Right atrium auricular region (tissue), 2 donors: ENCODE results near the gene GOLGA8S. TPM values are rescaled to one million over a fixed set of nuclear protein-coding genes. Genes with fewer than 3 reads are reported as not detected.
"Not testable (repeated sequence)": the region's sequence is repeated elsewhere in the genome, so short reads cannot be mapped to it uniquely, and the experiment has no call there.

Source experiments
- DNase-seq: peaks from one replicate; pipeline ENCODE4 v3.0.0-alpha.2; 2019; ENCODE audit warnings: low spot score
- H3K27ac ChIP-seq, 2 donors: fragments of 200-600 bp; sonication (generic); 1 replicate in 1 of 2; 2 replicates in 1 of 2; pipeline ENCODE4 v1.5.1; 2016 to 2019
- H3K27me3 ChIP-seq, 2 donors: fragments of 200-600 bp; sonication (generic); one replicate each; pipeline versions ENCODE4 v1.5.1 to v1.6.0; 2017 to 2019
- H3K36me3 ChIP-seq: fragments of 200-600 bp; sonication (generic); one replicate; pipeline ENCODE4 v1.5.1; 2016
- H3K4me1 ChIP-seq, 2 donors: fragments of 200-600 bp; sonication (generic); one replicate each; pipeline versions ENCODE4 v1.5.1 to v1.6.0; 2017 to 2019
- H3K4me3 ChIP-seq, 2 donors: fragments of 200-600 bp; sonication (generic); 1 replicate in 1 of 2; 2 replicates in 1 of 2; pipeline ENCODE4 v1.5.1; 2017 to 2019; ENCODE audit warnings: mild to moderate bottlenecking in 1 of 2, moderate library complexity in 1 of 2
- H3K9me3 ChIP-seq, 2 donors: fragments of 200-600 bp; sonication (generic); one replicate each; pipeline ENCODE4 v1.5.1; 2019
- CTCF ChIP-seq, 2 donors: fragments of 200-600 bp; sonication (generic); IDR thresholded peaks; one replicate each; pipeline ENCODE4 v1.5.1; 2019; ENCODE audit warnings: antibody characterized with exemption in 2 of 2
- total RNA-seq, 2 donors: library from RNA; depleted of rRNA; stranded (reverse); fragments of >200 nt; gene quantifications; one replicate each; pipeline ENCODE4 v1.1.0, GENCODE V29; 2016

GOLGA8S gene
- total RNA-seq, 2 donors from 2014 or later: 0.31 to 0.33 TPM

- no peaks in the 10 kb centered on the region for H3K9me3 ChIP-seq
- H3K27me3 ChIP-seq: no peaks in the 10 kb centered on the region
- DNase-seq: peak; percentile 50
- H3K4me1 ChIP-seq: no peaks in the 10 kb centered on the region
- H3K4me3 ChIP-seq: no peak overlapping the region
- no peak overlapping the region for H3K27ac ChIP-seq
- no peaks in the 10 kb centered on the region for H3K36me3 ChIP-seq
- no peak for TF ChIP-seq CTCF (IDR thresholded peaks at IDR 0.05)
Measured at GRCh38 chr15:23387621-23388190, 33.2 kb downstream of the GOLGA8S start.

- peak overlapping the region; percentile 47 to 65 for H3K27ac ChIP-seq
Measured at GRCh38 chr15:23395030-23395692, 40.6 kb downstream of the GOLGA8S start.

GRCh38 chr15:23395832-23396231 lies 41.3 kb downstream of the GOLGA8S start:
- no peaks in the 10 kb centered on the region for H3K36me3 ChIP-seq
- peak overlapping the region; percentile 47 to 65 for H3K27ac ChIP-seq
- H3K9me3 ChIP-seq: no peaks in the 10 kb centered on the region
- peaks cover 0 to 7% of the 10 kb centered on the region in 2 donors for H3K4me1 ChIP-seq
- no peak for DNase-seq
- TF ChIP-seq CTCF (IDR thresholded peaks at IDR 0.05): no peak
- H3K4me3 ChIP-seq: no peak overlapping the region
- no peaks in the 10 kb centered on the region for H3K27me3 ChIP-seq

More at GRCh38 chr15:23395030-23395692, 40.6 kb downstream of the GOLGA8S start:
- no peak for DNase-seq
- Histone ChIP-seq H3K36me3 (no peaks in the 10 kb centered on the region), H3K4me1 (peaks cover 0 to 7% of the 10 kb centered on the region in 2 donors), H3K27me3 (no peaks in the 10 kb centered on the region), H3K9me3 (no peaks in the 10 kb centered on the region), H3K4me3 (no peak overlapping the region)
- TF ChIP-seq CTCF (IDR thresholded peaks at IDR 0.05): no peak

GRCh38 chr15:23397779-23398178 lies 43.2 kb downstream of the GOLGA8S start:
- H3K4me1 ChIP-seq: peaks cover 0 to 23% of the 10 kb centered on the region in 2 donors
- DNase-seq: no peak
- no peaks in the 10 kb centered on the region for H3K9me3 ChIP-seq
- TF ChIP-seq CTCF (IDR thresholded peaks at IDR 0.05): no peak
- no peak overlapping the region for H3K4me3 ChIP-seq
- no peaks in the 10 kb centered on the region for H3K36me3 ChIP-seq
- H3K27me3 ChIP-seq: no peaks in the 10 kb centered on the region
- peak overlapping the region; percentile 83 to 96 for H3K27ac ChIP-seq

- H3K4me3 ChIP-seq, H3K36me3 ChIP-seq, DNase-seq, H3K9me3 ChIP-seq, H3K27me3 ChIP-seq: not testable (repeated sequence)
- Histone ChIP-seq H3K27ac (peak overlapping the region; percentile 83 to 96), H3K4me1 (peaks cover 0 to 29% of the 10 kb centered on the region in 2 donors)
Measured at GRCh38 chr15:23398357-23398756, 43.8 kb downstream of the GOLGA8S start.

- DNase-seq, H3K4me3 ChIP-seq, H3K36me3 ChIP-seq, H3K27me3 ChIP-seq, H3K9me3 ChIP-seq: not testable (repeated sequence)
- H3K4me1 ChIP-seq: peaks cover 0 to 30% of the 10 kb centered on the region in 2 donors
- peak overlapping the region; percentile 83 to 96 for H3K27ac ChIP-seq
Measured at GRCh38 chr15:23399207-23399606, 44.7 kb downstream of the GOLGA8S start.
